ENCODE results near the gene CDIPT.

DNA sequence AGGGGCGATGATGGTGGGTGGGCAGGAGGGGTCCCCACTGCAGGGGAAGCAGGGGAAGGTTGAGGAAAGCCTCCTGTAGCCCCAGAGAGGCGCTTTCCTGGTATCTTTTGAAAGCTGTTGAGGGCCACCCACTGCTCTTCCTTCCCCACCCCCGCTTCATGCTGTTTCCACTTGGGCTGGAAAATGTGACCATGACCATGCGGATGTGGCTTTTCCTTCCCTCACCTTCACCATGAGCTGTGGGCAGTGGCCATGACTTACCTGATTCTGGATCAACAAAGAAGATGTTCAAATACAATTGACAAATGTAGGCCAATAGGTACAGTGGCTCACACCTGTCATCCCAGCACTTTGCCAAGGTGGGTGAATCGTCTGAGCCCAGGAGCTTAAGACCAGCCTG is 28.9 kb downstream of the CDIPT start:
- TF ChIP-seq, protein P1, sequence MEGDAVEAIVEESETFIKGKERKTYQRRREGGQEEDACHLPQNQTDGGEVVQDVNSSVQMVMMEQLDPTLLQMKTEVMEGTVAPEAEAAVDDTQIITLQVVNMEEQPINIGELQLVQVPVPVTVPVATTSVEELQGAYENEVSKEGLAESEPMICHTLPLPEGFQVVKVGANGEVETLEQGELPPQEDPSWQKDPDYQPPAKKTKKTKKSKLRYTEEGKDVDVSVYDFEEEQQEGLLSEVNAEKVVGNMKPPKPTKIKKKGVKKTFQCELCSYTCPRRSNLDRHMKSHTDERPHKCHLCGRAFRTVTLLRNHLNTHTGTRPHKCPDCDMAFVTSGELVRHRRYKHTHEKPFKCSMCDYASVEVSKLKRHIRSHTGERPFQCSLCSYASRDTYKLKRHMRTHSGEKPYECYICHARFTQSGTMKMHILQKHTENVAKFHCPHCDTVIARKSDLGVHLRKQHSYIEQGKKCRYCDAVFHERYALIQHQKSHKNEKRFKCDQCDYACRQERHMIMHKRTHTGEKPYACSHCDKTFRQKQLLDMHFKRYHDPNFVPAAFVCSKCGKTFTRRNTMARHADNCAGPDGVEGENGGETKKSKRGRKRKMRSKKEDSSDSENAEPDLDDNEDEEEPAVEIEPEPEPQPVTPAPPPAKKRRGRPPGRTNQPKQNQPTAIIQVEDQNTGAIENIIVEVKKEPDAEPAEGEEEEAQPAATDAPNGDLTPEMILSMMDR (IDR thresholded peaks at IDR 0.05) = no peak
- no peak for TF ChIP-seq EZH2 (IDR thresholded peaks at IDR 0.05)
- TF ChIP-seq EZH2phosphoT487 (IDR thresholded peaks at IDR 0.05) = no peak
